GM19328 (cell line): ENCODE data around the gene SESN3.
"Not testable (repeated sequence)": the region's sequence is repeated elsewhere in the genome, so short reads cannot be mapped to it uniquely, and the experiment has no call there.

Source experiments
- ATAC-seq: cut with Tn5 transposase; IDR thresholded peaks from one replicate; pipeline ENCODE4 v1.9.1; 2021; ENCODE audit warnings: mild to moderate bottlenecking, moderate library complexity; ENCODE audit not compliant: unreplicated experiment

The SESN3 gene

DNA sequence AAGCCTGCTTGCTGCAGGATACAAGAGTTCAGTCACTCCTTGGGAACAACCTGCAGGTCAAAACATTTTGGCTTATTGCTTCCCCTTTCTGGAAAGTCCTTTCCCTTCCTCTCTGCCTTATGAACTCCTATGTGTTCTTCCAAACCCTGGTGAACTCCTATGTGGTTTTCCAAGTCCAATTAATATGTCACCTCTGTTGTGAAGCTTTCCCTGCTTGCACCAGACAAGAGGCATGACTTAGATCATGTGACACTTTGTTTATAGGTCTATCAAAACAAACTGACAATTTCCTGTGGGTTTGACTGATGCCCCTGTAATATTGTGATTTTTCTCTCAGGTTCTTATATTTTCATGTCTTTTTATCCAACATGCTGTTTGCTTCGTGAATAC, 77.2 kb downstream of the SESN3 start:
- no peak for ATAC-seq

DNA sequence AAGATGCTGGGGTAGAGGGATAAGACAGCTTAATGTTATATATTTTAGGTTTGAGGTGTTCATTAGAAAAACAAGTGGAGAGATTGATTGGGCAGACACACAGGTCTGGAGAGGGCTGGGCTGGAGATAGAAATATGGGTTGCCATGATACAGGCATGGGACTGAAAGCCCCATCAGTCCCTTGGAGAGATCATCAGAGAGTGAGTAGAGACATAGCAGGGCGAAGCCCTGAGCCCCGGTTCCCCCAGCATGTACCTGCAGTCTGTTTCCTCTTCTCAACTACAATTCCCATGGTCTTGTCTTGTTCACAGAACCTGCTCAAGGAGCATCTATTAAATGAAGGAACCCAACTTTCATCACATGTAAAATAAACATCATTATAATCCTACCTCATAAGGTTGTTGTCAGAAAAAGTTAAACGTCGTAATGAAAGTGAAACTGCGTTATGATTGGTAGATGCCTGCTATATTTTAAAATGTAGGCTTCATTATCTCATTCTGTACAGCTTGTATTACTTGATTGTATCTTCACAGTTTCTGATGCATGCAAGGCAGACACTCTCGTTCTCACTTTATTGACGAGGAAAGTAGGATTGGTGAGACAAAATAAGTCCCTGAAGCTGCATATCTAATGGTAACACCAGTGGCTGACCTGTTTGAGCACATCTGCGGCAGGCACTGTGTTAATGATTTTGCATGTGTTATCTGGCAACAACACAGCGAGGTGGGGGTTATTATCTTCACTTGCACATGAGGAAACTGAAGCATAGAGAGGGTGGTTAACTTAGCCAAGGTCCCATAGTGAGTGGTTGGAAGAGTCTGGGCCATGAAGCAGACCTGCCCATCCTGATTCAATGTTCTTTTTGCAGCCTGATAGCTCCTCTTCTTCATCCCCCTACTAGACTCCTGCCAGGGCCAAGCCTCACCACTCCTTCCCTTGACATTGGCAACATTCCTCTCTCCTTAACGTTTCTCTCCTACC, 77.8 kb downstream of the SESN3 start:
- ATAC-seq: no peak

DNA sequence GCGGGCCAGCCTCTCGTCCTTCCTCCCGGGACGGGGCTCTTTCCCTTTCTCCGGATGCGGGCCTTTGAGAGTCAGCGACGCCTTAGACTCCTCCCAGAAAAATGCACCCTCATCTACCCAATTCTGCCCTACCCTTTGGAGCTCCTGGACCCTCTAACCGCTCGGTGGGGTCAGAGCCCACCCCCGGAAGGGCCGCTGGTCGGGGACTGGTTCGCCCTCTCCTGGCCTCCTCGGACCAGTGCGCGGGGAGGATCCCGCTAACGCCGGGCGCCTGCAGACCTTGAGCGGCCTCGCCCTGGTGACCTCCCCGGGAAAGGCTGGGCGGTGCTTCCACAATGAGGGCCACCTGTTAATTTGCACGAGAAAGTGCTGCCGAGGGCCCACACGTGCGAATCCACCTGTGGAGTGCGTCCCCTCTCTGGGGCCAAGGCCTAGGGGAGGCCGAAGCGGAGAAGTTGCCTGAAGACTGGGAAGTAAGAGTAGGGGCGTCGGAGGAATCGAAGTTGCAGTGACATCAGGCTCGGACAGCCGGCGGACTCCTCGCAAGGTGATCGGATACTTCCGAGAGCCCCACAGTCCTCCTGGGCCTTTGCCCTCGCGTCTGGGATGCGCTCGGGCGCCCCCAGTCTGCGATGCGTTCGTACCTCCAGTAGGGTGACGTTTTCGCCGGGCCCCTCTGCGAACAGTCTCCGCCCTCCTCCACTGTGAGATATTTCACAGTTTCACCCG, 79.9 kb downstream of the SESN3 start:
- peak; percentile 88 for ATAC-seq

DNA sequence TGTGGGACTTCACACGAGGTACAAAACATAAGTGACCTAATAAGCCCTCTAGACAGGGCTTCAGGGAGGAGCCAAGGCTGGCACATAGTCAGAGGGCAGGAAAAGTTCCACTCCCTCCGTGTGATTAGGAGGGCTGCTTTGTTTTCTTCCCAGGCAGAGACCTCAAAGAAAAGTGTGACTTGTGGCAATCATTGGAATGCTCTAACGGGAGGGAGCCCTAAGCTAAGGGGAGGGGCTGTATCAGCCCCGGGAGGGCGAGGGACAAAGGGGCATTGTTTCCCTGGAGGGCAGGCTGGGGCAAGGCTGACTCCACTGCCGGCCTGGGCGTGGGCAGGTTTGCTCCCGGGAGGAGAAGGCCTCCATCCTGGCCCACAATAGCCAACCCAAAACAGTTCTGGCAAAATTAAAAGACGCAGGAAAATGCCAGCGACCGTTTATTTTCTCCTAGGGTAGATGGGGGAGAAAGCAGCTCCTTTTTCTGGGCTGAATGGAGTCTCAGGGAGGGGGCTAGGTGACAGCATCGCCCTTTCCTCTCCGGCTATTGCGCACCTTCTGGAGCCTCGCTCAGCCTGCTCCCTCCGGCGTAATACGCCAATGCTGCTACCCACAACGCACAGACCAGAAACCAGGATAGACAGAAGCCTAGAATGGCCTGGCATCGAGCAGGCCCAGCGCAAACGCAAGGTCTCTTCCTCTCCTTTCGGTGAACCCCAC, 81.2 kb downstream of the SESN3 start:
- no peak for ATAC-seq

DNA sequence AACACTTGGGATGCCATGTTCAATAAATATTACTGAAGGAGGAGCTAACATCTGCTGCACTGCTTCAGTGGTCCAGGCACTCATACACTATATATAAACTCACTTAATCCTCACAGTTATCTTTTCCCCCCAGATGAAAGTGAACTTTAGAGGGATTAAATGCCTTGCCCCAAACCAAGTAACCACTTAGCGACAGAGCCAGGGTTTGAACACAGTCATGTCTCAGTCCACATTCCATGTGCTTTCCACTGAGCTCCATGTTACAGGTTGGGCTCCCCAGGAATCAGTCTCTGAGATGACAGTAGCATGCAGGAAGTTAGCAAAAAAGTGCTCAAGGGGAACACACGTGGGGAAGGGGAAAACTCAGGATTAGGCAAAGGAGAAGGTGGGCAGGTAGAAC, 82.1 kb downstream of the SESN3 start:
- ATAC-seq: no peak

DNA sequence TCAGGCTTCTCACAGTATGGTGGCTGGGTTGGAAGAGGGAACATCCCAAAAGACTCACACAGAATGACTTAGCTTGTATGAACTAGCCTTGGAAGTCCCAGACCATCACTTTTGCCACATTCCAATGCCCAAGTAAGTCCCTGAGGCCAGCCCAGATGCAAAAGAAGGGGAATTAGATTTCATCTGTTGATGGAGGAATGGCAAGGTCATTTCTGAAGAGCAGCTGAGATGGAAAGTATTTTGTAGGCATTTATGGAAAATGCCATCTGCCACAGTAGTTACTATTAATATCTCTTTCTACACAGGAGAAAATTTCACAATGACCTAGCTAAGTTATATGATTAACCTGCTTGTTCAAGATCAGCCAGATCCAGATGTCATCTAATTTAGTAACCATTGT, 82.6 kb downstream of the SESN3 start:
- no peak for ATAC-seq

DNA sequence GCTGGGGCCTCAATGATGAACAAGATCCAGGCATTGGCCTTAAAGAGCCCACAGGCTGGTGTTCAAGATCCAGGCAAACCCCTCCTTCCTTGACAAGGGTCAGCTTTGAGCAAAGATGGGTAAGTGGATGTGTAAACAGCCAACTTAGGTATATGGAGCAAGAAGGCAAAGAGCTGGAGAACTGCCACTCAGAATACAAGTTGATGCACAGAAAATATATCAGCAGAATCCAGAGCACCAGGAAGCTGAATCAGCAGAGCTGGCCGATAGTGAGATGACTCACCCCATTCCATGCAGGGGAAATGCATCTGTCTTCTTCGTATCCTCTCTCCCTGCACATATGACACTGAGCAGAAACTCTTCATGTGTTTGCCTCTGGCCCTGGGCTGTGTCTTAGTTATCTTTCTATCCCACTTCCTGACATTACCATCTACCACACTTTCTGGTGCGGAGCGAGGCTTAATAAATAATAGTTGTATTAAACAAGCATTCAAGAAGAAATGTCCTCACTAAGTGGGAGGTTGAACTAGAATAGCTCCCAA, 83.6 kb downstream of the SESN3 start:
- ATAC-seq: no peak

DNA sequence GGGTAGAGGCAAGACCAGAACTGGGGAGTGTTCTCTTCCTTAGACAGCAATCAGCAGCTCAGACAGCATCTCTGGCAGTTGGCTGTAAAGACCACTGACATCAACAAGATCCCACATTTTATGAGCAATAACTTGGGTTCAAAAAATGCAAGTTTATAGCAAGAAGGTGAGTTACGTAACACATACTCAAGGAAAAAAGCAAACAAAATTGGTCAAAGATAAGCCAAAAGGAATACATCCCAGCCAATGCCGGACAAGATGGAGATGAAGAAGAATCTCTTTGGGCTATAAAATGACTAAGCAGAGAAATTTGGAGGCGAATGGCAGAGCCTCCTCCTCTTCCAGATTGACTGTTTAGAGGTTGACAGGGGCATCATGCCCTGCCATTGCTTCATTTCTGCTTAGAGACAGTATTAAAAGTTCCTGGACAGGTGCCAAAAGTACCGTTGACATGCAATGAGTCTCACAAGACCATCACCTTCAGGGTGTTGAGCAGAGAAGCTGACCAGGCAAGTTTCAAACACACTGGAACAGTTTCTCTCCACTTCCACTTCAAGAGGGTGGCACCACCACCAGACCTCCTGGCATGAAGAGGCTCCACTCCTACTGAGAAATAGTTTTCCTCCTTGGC, 85.5 kb downstream of the SESN3 start:
- no peak for ATAC-seq

DNA sequence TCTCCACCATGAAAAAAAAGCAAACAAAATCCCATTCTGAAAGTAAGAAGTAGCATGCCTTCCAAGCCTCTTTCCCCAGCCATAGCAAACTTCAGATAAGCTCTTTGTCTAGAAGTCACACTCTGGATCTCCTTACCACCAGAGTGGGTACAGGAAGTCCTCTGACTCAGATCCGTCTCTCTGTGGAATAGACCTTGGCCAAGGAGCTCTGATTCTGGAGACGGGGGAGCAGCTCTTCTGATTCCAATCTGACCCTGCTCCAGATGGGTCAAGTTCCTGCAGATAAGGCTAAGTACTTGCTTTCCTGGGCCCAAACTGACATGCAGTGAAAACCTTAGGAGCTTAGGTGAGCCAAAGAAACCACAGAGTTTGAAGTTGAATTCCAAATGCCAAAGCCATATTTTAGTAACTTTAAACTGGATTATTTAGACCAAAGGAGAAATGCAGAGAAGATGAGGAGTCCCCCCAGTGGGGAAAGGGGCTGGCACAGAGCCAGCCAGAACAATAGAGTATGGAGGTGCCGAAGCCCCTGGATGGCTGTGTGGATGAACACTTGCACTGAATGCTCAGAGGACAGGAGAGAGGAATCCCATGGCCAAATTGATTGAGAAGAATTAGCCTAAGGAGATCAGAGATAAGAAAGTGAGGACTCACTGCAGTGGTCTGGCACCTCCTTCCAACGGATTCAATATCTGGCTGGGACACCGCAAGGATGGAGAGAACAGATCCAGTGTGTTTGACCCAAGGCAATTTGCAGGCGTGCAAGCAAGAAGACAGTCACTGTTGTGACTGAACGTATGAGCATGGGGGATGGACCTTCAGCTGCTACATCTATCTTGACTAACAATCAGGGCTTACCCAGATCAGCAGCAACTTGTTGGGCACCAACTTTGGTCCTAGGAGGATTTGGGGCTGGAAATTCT, 86.4 kb downstream of the SESN3 start:
- no peak for ATAC-seq

DNA sequence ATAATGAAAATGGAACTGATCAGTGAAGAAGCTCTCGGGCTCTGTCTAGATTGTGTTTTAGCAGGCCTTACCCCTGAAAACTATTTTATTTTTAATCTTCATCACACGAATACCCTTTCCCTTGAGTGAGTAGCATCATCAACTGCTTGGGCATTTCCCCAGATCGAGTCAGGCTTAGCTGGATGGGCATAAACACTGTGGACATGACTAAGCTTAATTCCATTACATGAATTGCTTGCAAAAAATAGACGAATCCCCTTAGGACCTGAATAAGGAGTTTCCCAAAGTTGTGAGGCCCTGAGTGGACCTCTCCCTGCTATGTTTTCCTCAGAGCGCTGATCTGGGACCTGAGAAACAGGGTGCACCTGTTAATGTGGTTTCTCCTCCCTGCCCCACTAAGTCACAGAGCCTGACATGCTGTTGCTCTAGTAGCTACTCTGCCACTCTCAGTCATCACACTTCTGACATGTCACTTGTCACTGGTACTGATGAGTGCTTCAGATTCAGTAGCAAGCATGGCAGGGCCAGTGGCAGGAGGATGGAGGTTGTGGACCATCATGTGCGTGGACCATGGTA, 87.8 kb downstream of the SESN3 start:
- ATAC-seq: no peak

DNA sequence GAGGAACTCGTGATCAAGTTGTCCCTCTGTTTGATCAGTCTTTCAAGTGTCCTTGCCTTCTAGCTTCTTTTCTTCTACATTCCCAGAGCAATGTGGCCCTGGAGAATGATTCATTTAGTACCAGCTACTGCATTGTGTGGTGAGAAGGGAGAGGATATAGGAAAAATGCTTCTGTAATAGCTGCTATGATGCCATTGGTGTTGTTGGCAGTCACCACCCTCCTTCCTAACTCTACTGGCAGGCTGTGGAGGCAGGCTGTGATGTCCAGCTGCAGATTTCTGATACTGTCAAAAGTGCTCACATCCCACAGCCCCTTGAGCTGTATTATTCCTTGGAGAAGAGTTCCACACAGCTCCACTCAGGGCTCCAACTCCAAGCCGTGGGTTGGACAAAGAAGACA, 88.6 kb downstream of the SESN3 start:
- ATAC-seq: no peak

DNA sequence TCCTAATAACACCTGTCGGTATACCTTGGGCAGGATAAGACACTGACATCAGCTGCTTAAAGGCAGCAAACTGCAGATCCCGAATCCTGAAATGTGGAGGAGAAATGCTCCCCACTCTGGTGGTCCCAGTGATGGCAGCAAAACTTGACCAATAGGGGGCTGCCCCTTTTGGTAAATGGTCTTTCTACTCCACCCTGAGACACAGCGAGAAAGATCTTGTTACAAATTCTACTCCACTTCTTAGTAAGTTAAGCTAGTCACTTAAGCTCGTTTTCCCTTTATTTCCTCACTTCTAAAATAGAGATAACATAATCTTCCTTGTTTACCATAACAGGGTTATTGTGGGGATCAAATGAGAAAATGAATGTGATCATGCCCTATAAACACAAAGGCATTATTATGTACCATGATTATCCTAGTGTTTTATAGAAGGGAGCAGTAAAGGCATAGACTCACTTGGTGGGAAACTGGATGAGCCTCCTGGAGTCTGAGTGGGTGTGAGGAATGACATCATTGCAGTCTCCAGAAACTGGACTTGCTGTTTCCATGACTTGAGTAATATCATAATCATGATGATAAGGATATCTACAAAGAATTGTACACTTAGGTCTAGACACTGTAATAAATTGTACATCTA, 90.5 kb downstream of the SESN3 start:
- no peak for ATAC-seq

DNA sequence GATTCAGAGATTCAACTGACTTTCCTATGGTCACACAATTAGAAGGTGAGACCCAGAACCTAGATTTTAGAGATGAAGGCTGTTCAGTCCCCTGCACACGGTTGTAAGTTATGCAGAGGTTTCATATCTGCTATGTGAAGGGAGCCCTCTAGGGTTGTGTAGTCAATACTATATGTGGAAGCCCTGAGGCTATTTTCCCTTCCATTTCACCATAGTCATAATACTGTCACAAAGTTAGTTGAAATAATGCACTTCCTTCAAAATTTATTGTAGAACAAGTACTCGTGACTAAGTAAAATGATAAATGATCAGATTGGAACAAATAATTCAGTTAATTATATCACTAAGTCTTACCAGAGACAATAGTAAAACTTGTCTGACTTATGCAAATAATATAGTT, 92.6 kb downstream of the SESN3 start:
- ATAC-seq: peak; percentile 84

DNA sequence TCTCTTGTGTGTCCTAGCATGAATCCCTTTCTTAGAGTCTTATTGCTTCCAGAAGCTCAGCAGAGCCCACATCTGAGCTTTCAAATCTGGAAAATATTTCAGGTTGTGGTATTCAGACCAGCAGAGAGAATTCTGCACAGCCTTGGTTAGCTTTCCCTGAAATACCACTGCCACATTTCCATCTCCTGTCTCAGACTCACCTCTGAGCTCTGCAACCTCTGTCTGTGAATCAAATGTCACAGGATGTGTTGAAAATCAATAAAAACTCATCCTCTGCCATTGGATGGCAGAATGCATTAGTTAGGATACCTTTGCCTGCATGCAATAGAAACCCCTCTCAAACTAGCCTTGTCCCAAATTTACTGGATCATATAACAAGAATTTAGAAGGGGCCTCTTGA, 93.7 kb downstream of the SESN3 start:
- ATAC-seq: no peak

DNA sequence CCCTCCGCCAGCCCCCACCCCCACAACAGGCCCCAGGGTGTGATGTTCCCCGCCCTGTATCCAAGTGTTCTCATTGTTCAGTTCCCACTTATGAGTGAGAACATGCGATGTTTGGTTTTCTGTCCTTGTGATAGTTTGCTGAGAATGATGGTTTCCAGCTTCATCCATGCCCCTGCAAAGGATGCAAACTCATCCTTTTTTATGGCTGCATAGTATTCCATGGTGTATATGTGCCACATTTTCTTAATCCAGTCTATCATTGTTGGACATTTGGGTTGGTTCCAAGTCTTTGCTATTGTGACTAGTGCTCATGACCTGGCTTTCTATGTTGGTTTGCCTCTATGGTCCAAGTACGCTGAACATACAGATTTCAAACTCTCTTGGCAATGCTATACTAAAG, 94.3 kb downstream of the SESN3 start:
- not testable (repeated sequence) for ATAC-seq

DNA sequence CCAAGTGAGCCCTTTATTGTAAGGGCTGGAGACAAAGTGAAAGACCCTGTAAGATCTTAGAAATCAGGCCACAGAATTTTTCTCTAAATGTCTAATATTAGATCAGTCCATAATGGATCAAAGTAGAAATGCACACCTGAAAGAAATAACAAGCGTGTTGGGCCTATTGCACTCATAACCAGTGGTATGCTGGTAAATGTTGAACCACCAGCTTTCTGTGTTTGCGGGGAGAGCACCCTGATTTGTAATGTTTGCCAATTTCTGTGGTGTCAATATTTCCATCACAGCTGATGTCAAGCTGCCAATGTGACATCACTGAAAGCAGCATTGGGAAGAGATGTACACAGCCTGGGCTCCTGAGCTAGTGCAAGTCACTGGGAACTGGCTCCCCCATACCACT, 95.1 kb downstream of the SESN3 start:
- no peak for ATAC-seq

DNA sequence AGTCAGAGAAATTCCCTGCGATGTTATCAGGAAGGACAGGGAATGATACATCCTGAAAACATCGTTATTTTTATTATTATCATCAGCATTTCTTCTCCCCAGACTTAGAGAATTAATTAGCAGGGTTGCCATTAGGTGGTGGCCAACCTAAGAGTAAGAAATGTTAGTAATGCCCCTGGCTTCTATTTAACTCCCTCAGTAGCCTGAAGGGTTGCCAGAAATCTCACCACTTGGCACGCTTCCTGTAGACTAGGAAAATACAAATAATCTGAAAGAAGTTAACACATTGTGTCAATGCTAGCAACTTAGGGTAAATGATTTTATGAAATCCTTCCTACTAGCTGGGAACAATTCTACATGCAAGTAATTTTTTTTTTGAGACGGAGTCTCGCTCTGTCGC, 95.8 kb downstream of the SESN3 start:
- ATAC-seq: no peak

DNA sequence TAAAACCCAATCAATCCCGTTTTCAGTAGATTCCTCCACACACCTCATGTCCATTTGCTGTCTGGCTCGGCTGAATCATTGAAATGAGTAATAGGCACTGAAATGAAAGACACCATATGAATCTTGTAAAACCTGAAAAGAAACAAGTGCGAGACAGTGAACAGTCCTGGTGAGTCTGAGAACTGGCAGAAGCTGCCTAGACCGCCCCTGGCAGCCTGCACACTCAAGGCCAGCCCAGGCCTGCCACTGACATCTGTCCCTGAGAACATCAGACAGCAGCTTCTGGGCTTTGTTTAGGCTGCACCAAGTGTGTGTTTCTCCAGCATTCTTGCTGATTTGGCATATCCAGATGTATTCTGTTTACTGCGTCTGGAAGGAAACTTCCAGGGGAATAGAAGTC, 96.5 kb downstream of the SESN3 start:
- no peak for ATAC-seq

DNA sequence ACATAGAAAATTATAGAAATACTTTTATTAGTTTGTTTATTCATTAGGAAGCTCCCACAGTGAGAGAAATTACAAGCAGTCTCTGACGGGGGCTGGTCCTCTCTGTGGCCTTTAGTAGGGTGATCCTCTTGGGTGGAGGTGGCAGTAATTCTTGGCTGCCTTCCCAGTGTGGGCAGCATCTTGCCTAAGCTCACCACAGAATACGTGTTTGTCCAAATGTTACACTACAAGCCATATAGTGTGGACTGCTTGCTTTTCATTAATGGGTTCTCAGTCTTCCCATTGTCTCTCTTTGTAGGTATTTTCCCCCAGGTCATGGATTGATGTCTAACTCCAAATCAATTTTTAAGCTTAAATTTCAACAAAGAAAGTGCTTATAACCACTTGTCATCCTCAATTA, 98.0 kb downstream of the SESN3 start:
- ATAC-seq: no peak
